ENCODE results near the gene TSHZ1.

TSHZ1 gene

GRCh38 chr18:75248426-75249174 is 38.0 kb downstream of the TSHZ1 start:
- DNase-seq (ENCODE audit: low spot score), result peak; percentile 5

- no peak for DNase-seq (ENCODE audit: low spot score)
These were observed 38.5 kb downstream of the TSHZ1 start for GRCh38 chr18:75249175-75249518.

GRCh38 chr18:75249672-75250470 is 39.3 kb downstream of the TSHZ1 start:
- no peak for DNase-seq (ENCODE audit: low spot score)

- DNase-seq (ENCODE audit: low spot score), result no peak
These were observed 39.8 kb downstream of the TSHZ1 start for GRCh38 chr18:75250471-75250821.

GRCh38 chr18:75251466-75251865 is 40.9 kb downstream of the TSHZ1 start:
- DNase-seq (ENCODE audit: low spot score), result no peak

- DNase-seq (ENCODE audit: low spot score), result no peak
These were observed 41.5 kb downstream of the TSHZ1 start for GRCh38 chr18:75252136-75252535.

- no peak for DNase-seq (ENCODE audit: low spot score)
These were observed 42.4 kb downstream of the TSHZ1 start for GRCh38 chr18:75253043-75253442.

- DNase-seq (ENCODE audit: low spot score), result no peak
These were observed 43.2 kb downstream of the TSHZ1 start for GRCh38 chr18:75253784-75254183.

GRCh38 chr18:75255094-75255493 is 44.5 kb downstream of the TSHZ1 start:
- DNase-seq (ENCODE audit: low spot score), result no peak

- DNase-seq (ENCODE audit: low spot score), result no peak
These were observed 45.8 kb downstream of the TSHZ1 start for GRCh38 chr18:75256376-75256775.

- DNase-seq (ENCODE audit: low spot score), result no peak
These were observed 47.0 kb downstream of the TSHZ1 start for GRCh38 chr18:75257605-75258004.

- no peak for DNase-seq (ENCODE audit: low spot score)
These were observed 51.0 kb downstream of the TSHZ1 start for GRCh38 chr18:75261430-75262223.

- no peak for DNase-seq (ENCODE audit: low spot score)
These were observed 51.9 kb downstream of the TSHZ1 start for GRCh38 chr18:75262511-75262910.

GRCh38 chr18:75264195-75264594 is 53.6 kb downstream of the TSHZ1 start:
- DNase-seq (ENCODE audit: low spot score), result no peak

GRCh38 chr18:75264926-75265597 is 54.5 kb downstream of the TSHZ1 start:
- no peak for DNase-seq (ENCODE audit: low spot score)

GRCh38 chr18:75265872-75266271 is 55.3 kb downstream of the TSHZ1 start:
- no peak for DNase-seq (ENCODE audit: low spot score)

GRCh38 chr18:75267643-75268363 is 57.2 kb downstream of the TSHZ1 start:
- no peak for DNase-seq (ENCODE audit: low spot score)

GRCh38 chr18:75268364-75268646 is 57.7 kb downstream of the TSHZ1 start:
- DNase-seq (ENCODE audit: low spot score), result no peak

GRCh38 chr18:75269124-75269680 is 58.6 kb downstream of the TSHZ1 start:
- no peak for DNase-seq (ENCODE audit: low spot score)

GRCh38 chr18:75269696-75270095 is 59.1 kb downstream of the TSHZ1 start:
- DNase-seq (ENCODE audit: low spot score), result no peak

GRCh38 chr18:75271952-75272351 is 61.4 kb downstream of the TSHZ1 start:
- no peak for DNase-seq (ENCODE audit: low spot score)

GRCh38 chr18:75273817-75274216 is 63.2 kb downstream of the TSHZ1 start:
- DNase-seq (ENCODE audit: low spot score), result no peak
